Fibroblast of pulmonary artery (primary cell): ENCODE data around the gene RASGRP4.

Experiments
- DNase-seq: peaks from one replicate; pipeline ENCODE4 v3.0.0-alpha.2; 2010; ENCODE audit warnings: low read depth
- H3K4me3 ChIP-seq: replicated peaks from 2 replicates; pipeline ENCODE4 v1.5.1; 2011; ENCODE audit warnings: low read depth, mild to moderate bottlenecking, control low read depth, low read length, moderate library complexity
- TF ChIP-seq, protein P1 (sequence below): IDR thresholded peaks from 2 replicates; pipeline ENCODE4 v1.5.1; 2011; ENCODE audit warnings: mild to moderate bottlenecking, control low read depth, low read length, inconsistent platforms; ENCODE audit errors: missing control alignments

RASGRP4 gene

DNA sequence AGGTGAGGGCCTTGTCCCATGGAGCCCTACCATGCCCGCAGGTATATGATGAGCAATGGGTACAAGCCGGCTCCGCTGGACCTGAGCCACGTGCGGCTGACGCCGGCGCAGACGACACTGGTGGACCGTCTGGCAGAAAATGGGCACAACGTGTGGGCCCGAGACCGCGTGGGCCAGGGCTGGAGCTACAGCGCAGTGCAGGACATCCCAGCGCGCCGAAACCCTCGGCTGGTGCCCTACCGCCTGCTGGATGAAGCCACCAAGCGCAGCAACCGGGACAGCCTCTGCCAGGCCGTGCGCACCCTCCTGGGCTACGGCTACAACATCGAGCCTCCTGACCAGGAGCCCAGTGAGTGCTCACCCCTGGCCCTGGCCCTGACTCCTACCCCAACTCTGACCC lies 40.0 kb upstream of the RASGRP4 start:
- no peak overlapping the region for H3K4me3 ChIP-seq
- DNase-seq, result no peak
- TF ChIP-seq, protein P1, sequence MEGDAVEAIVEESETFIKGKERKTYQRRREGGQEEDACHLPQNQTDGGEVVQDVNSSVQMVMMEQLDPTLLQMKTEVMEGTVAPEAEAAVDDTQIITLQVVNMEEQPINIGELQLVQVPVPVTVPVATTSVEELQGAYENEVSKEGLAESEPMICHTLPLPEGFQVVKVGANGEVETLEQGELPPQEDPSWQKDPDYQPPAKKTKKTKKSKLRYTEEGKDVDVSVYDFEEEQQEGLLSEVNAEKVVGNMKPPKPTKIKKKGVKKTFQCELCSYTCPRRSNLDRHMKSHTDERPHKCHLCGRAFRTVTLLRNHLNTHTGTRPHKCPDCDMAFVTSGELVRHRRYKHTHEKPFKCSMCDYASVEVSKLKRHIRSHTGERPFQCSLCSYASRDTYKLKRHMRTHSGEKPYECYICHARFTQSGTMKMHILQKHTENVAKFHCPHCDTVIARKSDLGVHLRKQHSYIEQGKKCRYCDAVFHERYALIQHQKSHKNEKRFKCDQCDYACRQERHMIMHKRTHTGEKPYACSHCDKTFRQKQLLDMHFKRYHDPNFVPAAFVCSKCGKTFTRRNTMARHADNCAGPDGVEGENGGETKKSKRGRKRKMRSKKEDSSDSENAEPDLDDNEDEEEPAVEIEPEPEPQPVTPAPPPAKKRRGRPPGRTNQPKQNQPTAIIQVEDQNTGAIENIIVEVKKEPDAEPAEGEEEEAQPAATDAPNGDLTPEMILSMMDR, result no peak

DNA sequence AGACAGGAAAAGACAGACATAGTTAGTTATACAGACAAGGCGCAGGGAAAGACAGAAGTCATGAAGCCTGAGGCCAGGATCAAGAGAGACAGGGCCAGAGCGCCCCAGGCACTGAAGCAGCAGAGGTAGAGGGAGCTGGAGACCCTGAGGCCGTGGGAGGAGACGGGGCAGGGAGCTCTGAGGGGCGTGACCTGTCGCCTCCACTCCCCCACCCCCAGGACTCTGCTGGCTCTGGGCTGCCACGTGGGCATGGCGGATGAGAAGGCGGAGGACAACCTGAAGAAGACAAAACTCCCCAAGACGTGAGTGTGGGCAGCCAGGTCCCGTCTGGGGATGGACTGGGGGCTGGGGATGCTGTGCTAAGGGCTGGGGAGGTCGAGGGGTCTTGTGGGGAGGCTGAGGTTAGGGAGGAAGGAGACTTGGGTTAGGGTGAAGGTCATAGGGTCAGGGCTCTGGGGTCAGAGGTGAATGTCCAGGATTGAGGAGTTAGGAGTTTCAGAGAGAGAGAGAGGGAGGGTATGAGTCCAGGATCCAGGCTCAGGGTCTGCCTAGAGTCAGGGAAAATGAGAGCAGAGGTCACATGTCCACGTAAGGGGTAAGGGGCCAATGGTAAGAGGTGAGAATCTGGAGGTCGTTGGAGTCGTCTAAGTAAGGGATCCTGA lies 38.5 kb upstream of the RASGRP4 start:
- TF ChIP-seq, protein P1, result no peak
- DNase-seq, result no peak
- H3K4me3 ChIP-seq, result no peak overlapping the region

DNA sequence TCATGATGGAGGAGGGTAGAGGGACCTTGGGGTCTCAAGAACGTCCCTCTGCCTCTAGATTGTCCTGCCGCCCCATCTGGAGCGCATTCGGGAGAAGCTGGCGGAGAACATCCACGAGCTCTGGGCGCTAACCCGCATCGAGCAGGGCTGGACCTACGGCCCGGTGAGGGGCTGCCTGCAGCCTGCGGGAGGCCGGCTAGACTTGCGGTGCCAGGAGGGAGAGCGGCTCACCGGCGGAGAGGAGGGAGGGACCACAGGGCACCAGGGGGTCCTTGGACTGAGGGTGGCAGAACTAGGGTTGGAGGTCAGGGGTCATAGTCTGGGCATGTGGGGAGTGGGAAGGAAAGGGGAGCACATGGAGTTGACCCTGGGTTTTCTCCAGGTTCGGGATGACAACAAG lies 37.3 kb upstream of the RASGRP4 start:
- DNase-seq, result no peak
- TF ChIP-seq, protein P1, result no peak
- H3K4me3 ChIP-seq, result no peak overlapping the region

DNA sequence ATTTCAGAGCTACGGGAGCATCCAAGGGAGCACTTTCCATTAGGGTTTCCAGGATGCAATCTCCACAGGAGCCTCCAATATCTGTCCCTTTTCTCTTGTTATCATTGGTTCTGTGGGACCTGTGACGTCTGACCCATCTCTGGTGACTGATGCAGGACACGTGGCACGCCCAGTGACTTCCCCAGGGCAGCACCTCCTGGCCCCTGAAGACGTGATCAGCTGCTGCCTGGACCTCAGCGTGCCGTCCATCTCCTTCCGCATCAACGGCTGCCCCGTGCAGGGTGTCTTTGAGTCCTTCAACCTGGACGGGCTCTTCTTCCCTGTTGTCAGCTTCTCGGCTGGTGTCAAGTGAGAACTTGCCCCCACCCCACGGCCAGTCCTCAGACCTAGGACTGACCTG lies 33.0 kb upstream of the RASGRP4 start:
- TF ChIP-seq, protein P1, result no peak
- H3K4me3 ChIP-seq, result no peak overlapping the region
- DNase-seq, result no peak

DNA sequence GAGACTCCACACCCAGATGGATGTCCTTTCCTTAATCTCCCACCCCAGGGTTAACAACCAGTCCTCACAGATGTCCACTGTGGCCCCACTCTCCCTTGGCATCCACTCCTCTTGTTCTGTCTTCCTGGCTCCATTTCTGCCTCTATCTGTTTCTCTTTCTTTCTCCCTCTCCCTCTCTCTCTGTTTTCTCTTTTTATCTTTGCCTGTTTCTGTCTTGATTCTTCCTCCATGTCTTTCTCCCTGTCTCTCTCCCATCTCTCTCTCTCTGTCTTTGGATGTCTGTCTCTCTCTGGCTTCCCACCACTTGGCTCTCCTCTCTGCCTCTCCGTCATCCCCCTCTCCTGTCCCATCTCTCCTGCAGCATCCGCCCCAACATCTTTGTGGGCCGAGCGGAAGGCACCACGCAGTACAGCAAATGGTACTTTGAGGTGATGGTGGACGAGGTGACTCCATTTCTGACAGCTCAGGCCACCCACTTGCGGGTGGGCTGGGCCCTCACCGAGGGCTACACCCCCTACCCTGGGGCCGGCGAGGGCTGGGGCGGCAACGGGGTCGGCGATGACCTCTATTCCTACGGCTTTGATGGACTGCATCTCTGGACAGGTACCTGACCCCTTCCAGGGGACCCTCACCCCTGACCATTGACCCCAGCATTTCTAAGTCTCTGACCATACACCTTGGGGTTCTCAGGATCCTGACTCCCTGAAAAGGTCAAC lies 31.8 kb upstream of the RASGRP4 start:
- TF ChIP-seq, protein P1, result no peak
- H3K4me3 ChIP-seq, result no peak overlapping the region
- DNase-seq, result no peak

DNA sequence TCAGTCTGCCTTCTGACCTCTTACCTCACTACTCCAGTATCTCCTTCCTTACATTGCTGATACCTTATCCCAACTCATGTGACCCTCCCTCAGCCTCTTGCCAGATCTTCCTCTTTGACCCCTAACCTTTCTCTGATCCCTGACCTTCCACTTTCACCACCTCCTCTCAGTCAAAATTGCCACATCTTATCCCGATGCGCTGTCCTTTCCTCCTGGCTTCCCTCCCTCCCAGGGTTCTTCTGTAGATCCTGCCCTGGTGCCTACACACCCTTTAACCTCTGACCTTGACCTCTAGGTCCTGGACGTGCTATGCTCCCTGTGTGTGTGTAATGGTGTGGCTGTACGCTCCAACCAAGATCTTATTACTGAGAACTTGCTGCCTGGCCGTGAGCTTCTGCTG lies 31.2 kb upstream of the RASGRP4 start:
- TF ChIP-seq, protein P1, result no peak
- DNase-seq, result no peak
- H3K4me3 ChIP-seq, result no peak overlapping the region
